Astrocyte (in vitro differentiated cells and primary cell): ENCODE measurements around the gene TAF4. TPM values are rescaled to one million over a fixed set of nuclear protein-coding genes. Genes with fewer than 3 reads are reported as not detected.

Experiments
- DNase-seq: peaks from one replicate; pipeline ENCODE4 v3.0.0-alpha.2; 2010; ENCODE audit warnings: low read depth
- FAIRE-seq: peaks from 2 replicates; lab custom pipeline; 2011; peaks lifted over from hg19 to GRCh38; lab: Jason Lieb, UNC
- H2AFZ ChIP-seq: 2 replicates; pipeline ENCODE4 v1.6.0; 2012; ENCODE audit warnings: low read depth, low read length, inconsistent platforms
- H3K27ac ChIP-seq: 2 replicates; pipeline ENCODE4 v1.5.1; 2011; ENCODE audit warnings: low read depth, low read length, inconsistent platforms
- H3K27me3 ChIP-seq: 2 replicates; pipeline ENCODE4 v1.6.0; 2011; ENCODE audit warnings: low read length, inconsistent platforms; ENCODE audit not compliant: insufficient read depth
- H3K36me3 ChIP-seq: 2 replicates; pipeline ENCODE4 v1.5.1; 2011; ENCODE audit warnings: low read length, inconsistent platforms; ENCODE audit not compliant: insufficient read depth
- H3K4me1 ChIP-seq: 2 replicates; pipeline ENCODE4 v1.5.1; 2011; ENCODE audit warnings: low read length, inconsistent platforms; ENCODE audit not compliant: insufficient read depth
- H3K4me2 ChIP-seq: 2 replicates; pipeline ENCODE4 v1.6.0; 2012; ENCODE audit warnings: low read length, inconsistent platforms
- H3K4me3 ChIP-seq: 2 replicates; pipeline ENCODE4 v1.5.1; 2011; ENCODE audit warnings: low read depth, mild to moderate bottlenecking, low read length, inconsistent platforms; ENCODE audit not compliant: insufficient read depth
- H3K79me2 ChIP-seq: 2 replicates; pipeline ENCODE4 v1.6.0; 2012; ENCODE audit warnings: mild to moderate bottlenecking, low read length, inconsistent platforms; ENCODE audit not compliant: insufficient read depth
- H3K9ac ChIP-seq: 2 replicates; pipeline ENCODE4 v1.6.0; 2012; ENCODE audit warnings: mild to moderate bottlenecking, low read length, inconsistent platforms
- H3K9me3 ChIP-seq: 2 replicates; pipeline ENCODE4 v1.5.1; 2012; ENCODE audit warnings: low read depth, mild to moderate bottlenecking, low read length, inconsistent platforms; ENCODE audit not compliant: insufficient read depth
- H4K20me1 ChIP-seq: 2 replicates; pipeline ENCODE4 v1.6.0; 2012; ENCODE audit warnings: low read length, inconsistent platforms; ENCODE audit not compliant: insufficient read depth
- H3K27ac Mint-ChIP-seq: one replicate; pipeline ENCODE4 v1.8.0; 2021; ENCODE audit warnings: mild to moderate bottlenecking, mixed read lengths; ENCODE audit not compliant: unreplicated experiment
- H3K27me3 Mint-ChIP-seq: one replicate; pipeline ENCODE4 v1.8.0; 2021; ENCODE audit warnings: low read depth, mixed read lengths; ENCODE audit not compliant: unreplicated experiment
- H3K36me3 Mint-ChIP-seq: one replicate; pipeline ENCODE4 v1.8.0; 2021; ENCODE audit warnings: low read depth, mixed read lengths; ENCODE audit not compliant: unreplicated experiment
- H3K4me1 Mint-ChIP-seq: one replicate; pipeline ENCODE4 v1.8.0; 2021; ENCODE audit warnings: low read depth, mixed read lengths; ENCODE audit not compliant: unreplicated experiment
- H3K4me3 Mint-ChIP-seq: one replicate; pipeline ENCODE4 v1.8.0; 2021; ENCODE audit warnings: mild to moderate bottlenecking, moderate library complexity, mixed read lengths; ENCODE audit not compliant: unreplicated experiment
- H3K9me3 Mint-ChIP-seq: one replicate; pipeline ENCODE4 v1.8.0; 2021; ENCODE audit warnings: mild to moderate bottlenecking, mixed read lengths; ENCODE audit not compliant: unreplicated experiment
- CTCF ChIP-seq: IDR thresholded peaks from 2 replicates; pipeline ENCODE4 v1.5.1; 2011; ENCODE audit warnings: low read depth, mild to moderate bottlenecking, inconsistent platforms, low read length, moderate library complexity; ENCODE audit not compliant: insufficient read depth
- EZH2 ChIP-seq: IDR thresholded peaks from 2 replicates; pipeline ENCODE4 v1.6.1; 2012; ENCODE audit warnings: mild to moderate bottlenecking, low read length, inconsistent platforms; ENCODE audit not compliant: insufficient read depth
- total RNA-seq: library from RNA; stranded (reverse); gene quantifications from 2 replicates; pipeline ENCODE4 v1.2.1, GENCODE V29; 2021

The TAF4 gene
- total RNA-seq, 1 donor from 2014 or later = 11.8 TPM

DNA sequence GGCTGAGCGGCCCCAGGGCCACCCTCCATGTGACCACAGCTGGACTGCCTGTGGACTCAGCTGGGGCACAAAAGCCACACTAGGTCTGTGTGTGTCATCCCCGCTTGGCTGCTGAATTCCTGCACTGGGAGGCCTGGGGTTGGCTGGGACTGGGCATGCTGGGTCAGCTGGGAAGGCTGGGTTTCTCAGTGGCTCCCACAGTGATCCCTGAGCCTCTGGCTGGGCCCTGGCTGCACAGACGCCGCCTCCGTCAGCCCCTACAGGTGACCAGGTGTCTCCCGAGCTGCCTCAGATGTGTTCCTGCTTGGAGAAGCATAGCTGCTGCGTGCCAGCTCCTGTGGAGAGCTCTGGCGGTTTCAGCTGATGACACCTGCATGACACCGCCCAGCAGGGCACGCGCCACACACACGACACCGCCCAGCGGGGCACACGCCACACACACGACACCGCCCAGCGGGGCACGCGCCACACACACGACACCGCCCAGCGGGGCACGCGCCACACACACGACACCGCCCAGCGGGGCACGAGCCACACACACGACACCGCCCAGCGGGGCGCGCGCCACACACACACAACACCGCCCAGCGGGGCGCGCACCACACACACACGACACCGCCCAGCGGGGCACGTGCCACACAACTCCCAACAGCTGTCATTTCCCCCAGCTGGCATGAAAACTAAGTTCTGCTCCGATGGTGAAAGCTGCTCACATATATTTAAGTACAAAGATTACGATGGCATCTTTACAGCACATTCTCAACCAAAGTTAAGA is 88.8 kb downstream of the TAF4 start:
- peaks cover 25% of the 10 kb centered on the region for H3K36me3 Mint-ChIP-seq

DNA sequence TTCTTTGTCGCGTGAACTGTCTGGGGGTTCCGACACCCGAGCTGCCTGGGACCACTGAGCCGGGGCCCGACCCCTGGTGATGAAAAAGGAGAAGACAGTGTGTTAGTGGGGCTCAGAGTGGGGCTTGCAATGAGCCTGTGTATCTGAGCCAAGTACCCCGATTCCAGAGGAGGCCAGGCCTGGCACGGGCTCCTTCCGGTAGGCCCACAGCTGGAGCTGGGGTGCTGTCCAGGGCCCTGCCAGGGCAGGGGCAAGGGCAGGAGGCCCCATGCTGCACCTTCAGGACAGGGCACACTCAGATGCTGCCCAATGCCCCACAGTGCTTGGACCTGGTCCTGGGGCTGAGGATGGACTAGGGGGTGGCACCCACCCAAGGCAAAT is 89.4 kb downstream of the TAF4 start:
- Mint-ChIP-seq H3K27ac (no peak overlapping the region), H3K4me3 (no peak overlapping the region), H3K27me3 (no peaks in the 10 kb centered on the region), H3K4me1 (no peaks in the 10 kb centered on the region), H3K9me3 (no peaks in the 10 kb centered on the region), H3K36me3 (peaks cover 23% of the 10 kb centered on the region)
- no peak for DNase-seq
- Histone ChIP-seq H3K9ac (no peak overlapping the region), H3K4me2 (no peak overlapping the region), H2AFZ (no peak overlapping the region), H3K79me2 (no peaks in the 10 kb centered on the region), H3K4me3 (no peak overlapping the region), H3K9me3 (no peaks in the 10 kb centered on the region), H3K4me1 (no peaks in the 10 kb centered on the region), H3K36me3 (peaks cover 3% of the 10 kb centered on the region), H3K27ac (no peak overlapping the region), H3K27me3 (no peaks in the 10 kb centered on the region), H4K20me1 (peaks cover 20% of the 10 kb centered on the region)
- TF ChIP-seq EZH2 (no peak), CTCF (no peak)
- FAIRE-seq = no peak

More for the DNA sequence above, 88.8 kb downstream of the TAF4 start:
- Histone ChIP-seq H3K27ac (no peak overlapping the region), H4K20me1 (peaks cover 26% of the 10 kb centered on the region), H3K79me2 (no peaks in the 10 kb centered on the region), H2AFZ (no peak overlapping the region), H3K9ac (no peak overlapping the region), H3K4me3 (no peak overlapping the region), H3K4me2 (no peak overlapping the region), H3K27me3 (no peaks in the 10 kb centered on the region), H3K9me3 (no peaks in the 10 kb centered on the region), H3K36me3 (peaks cover 3% of the 10 kb centered on the region), H3K4me1 (no peaks in the 10 kb centered on the region)
- TF ChIP-seq EZH2 = no peak
- FAIRE-seq (no peak), DNase-seq (no peak)
- Mint-ChIP-seq H3K4me3 (no peak overlapping the region), H3K27ac (no peak overlapping the region), H3K9me3 (no peaks in the 10 kb centered on the region), H3K27me3 (no peaks in the 10 kb centered on the region), H3K4me1 (no peaks in the 10 kb centered on the region)

DNA sequence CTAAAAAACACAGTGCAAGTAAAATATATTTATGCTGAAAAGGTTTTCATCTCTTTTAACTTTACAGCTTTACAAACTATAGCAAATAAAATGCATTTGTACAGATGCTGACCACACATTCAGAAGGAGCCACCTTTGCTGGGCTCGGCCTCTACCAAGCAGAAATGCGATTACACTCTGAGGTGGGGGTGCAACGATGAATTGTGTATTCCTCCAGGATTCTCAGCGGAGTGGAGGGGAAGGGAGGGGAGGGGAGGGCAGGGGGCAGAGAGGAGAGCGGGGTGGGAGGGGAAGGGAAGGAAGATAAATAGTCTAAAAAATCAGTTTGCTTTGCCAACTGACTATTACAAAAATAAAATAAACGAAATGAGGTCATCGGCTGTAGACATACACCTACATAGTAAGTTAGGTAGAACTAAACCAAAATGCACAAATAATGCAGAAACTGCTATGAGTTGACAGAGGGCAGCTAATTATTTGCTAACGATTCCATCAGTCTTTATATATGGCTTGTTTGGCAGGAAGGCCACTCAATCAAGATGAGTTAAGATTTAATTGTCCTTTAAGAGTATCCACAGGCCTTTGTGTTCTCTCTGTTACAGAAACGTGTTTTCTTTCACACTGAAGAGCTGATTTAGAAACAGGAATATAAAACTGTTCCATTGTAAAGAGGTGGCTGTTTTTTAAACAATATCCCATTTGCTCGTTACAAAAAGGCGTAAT is 90.1 kb downstream of the TAF4 start:
- Mint-ChIP-seq H3K4me1 (no peaks in the 10 kb centered on the region), H3K27ac (no peak overlapping the region), H3K9me3 (no peaks in the 10 kb centered on the region), H3K36me3 (peaks cover 21% of the 10 kb centered on the region), H3K27me3 (no peaks in the 10 kb centered on the region), H3K4me3 (no peak overlapping the region)
- H3K4me1 ChIP-seq = no peaks in the 10 kb centered on the region
- H3K4me3 ChIP-seq = no peak overlapping the region
- H3K27ac ChIP-seq = no peak overlapping the region
- H3K9me3 ChIP-seq = no peaks in the 10 kb centered on the region
- FAIRE-seq (no peak), DNase-seq (no peak)
- no peak overlapping the region for H3K4me2 ChIP-seq
- no peaks in the 10 kb centered on the region for H3K27me3 ChIP-seq
- TF ChIP-seq CTCF = no peak
- no peak for TF ChIP-seq EZH2
- no peak overlapping the region for H2AFZ ChIP-seq
- H3K79me2 ChIP-seq = no peaks in the 10 kb centered on the region
- H3K9ac ChIP-seq = no peak overlapping the region
- peaks cover 18% of the 10 kb centered on the region for H4K20me1 ChIP-seq
- H3K36me3 ChIP-seq = peaks cover 3% of the 10 kb centered on the region
